ENCODE measurements around the gene CAV3.

CAV3 gene

GRCh38 chr3:8765528-8765927 lies 31.9 kb downstream of the CAV3 start:
- Mint-ChIP-seq H3K4me3 (no peak overlapping the region), H3K9me3 (no peaks in the 10 kb centered on the region), H3K27me3 (peaks cover 44% of the 10 kb centered on the region), H3K4me1 (peaks cover 18% of the 10 kb centered on the region), H3K27ac (no peak overlapping the region)
- no peak for DNase-seq
- ATAC-seq, result no peak

- Mint-ChIP-seq H3K4me1 (peaks cover 18% of the 10 kb centered on the region), H3K9me3 (no peaks in the 10 kb centered on the region), H3K4me3 (no peak overlapping the region), H3K27ac (no peak overlapping the region), H3K27me3 (peaks cover 50% of the 10 kb centered on the region)
- ATAC-seq, result no peak
- no peak for DNase-seq
Observed at GRCh38 chr3:8766148-8766547, 32.5 kb downstream of the CAV3 start.

DNA sequence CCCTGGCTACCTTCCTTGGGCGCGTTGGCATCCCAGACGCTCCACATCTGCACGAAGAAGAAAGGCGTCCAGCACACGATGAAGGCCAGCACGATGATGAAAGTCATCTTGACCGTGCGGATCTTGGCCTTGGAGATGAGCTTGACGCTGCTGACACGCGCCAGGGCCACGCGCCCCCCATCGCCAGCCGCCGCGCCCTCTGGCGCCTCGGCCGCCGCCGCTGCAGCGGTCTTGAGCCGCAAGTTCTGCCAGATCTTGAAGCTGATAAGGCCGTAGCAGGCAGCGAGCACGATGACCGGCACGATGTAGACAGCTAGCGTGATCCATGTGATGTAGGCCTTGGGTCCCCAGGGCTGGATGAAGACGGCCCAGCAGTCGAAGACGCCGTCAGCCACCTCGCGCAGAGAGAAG lies 33.7 kb downstream of the CAV3 start:
- Mint-ChIP-seq H3K4me3 (peak overlapping the region in 1 of 2 donors; percentile 51), H3K9me3 (no peaks in the 10 kb centered on the region), H3K27ac (no peak overlapping the region), H3K27me3 (peaks cover 61% of the 10 kb centered on the region), H3K4me1 (peaks cover 18% of the 10 kb centered on the region)
- ATAC-seq (no peak), DNase-seq (no peak)

- ATAC-seq (peak; percentile 65), DNase-seq (peak; percentile 32 to 41)
- Mint-ChIP-seq H3K27ac (no peak overlapping the region), H3K4me1 (peaks cover 18% of the 10 kb centered on the region), H3K4me3 (peak overlapping the region; percentile 74 to 83), H3K9me3 (no peaks in the 10 kb centered on the region), H3K27me3 (peaks cover 62% of the 10 kb centered on the region)
Observed at GRCh38 chr3:8767667-8768363, 34.2 kb downstream of the CAV3 start.

- ATAC-seq, result peak; percentile 21
- peaks cover 18% of the 10 kb centered on the region for H3K4me1 Mint-ChIP-seq
- peak overlapping the region; percentile 31 to 35 for H3K27ac Mint-ChIP-seq
- H3K4me3 Mint-ChIP-seq, result peak overlapping the region; percentile 74 to 83
- H3K27me3 Mint-ChIP-seq, result peaks cover 62% of the 10 kb centered on the region
- no peaks in the 10 kb centered on the region for H3K9me3 Mint-ChIP-seq
- peak in 1 of 2 donors; percentile 24 for DNase-seq
Observed at GRCh38 chr3:8768364-8769087, 34.9 kb downstream of the CAV3 start.

DNA sequence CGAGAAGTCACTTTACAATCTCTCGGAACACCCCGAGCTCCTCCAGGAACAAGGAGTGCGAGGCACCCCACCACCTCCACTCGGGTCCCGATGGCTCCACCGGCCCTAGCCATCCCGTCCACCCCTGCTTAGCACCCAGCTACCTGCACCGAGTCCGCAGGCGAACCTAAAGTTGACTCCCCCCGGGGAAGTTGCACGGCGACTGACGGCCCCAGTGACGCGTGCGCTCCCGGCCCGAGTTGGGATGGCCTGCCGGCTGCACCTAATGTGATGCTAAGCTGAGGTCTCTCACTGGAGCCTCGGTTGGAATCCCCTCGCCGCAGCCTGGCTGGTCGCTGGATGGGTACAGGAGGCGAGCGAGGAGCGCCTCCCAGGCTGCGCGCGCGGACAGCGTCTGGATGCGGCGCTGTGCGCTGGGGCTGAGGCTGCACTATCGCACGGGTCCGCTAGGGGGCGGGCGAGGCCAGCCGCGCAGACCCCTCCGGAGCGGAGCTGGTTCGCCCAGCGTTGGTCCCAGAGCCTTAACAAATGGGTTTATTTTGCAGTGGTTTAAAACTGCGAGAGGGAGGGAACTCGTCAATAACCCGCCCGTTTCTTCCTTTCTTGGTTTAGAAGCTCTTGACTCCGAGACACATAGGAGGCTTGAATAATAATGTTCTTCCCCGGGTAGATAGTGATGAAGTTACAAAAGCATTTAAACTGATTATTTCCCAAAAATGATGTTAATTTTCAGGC lies 35.7 kb downstream of the CAV3 start, which contains the start of gene OXTR:
Gene OXTR (minus strand): TSS at position 526 of the 735 bp plus-strand sequence. CDS start 1,426 bp downstream, outside the sequence.
- Mint-ChIP-seq H3K9me3 (no peaks in the 10 kb centered on the region), H3K27me3 (peaks cover 64% of the 10 kb centered on the region), H3K4me3 (peak within 1 kb of the TSS; percentile 74 to 83), H3K4me1 (peaks cover 18% of the 10 kb centered on the region), H3K27ac (peak within 1 kb of the TSS; percentile 31 to 35)
- DNase-seq (peak; percentile 72 to 75), ATAC-seq (peak; percentile 83)

GRCh38 chr3:8773941-8774542 lies 40.4 kb downstream of the CAV3 start:
- Mint-ChIP-seq H3K27ac (no peak overlapping the region), H3K4me3 (no peak overlapping the region), H3K9me3 (no peaks in the 10 kb centered on the region), H3K4me1 (peaks cover 7% of the 10 kb centered on the region), H3K27me3 (peaks cover 69% of the 10 kb centered on the region)
- no peak for DNase-seq
- no peak for ATAC-seq

DNA sequence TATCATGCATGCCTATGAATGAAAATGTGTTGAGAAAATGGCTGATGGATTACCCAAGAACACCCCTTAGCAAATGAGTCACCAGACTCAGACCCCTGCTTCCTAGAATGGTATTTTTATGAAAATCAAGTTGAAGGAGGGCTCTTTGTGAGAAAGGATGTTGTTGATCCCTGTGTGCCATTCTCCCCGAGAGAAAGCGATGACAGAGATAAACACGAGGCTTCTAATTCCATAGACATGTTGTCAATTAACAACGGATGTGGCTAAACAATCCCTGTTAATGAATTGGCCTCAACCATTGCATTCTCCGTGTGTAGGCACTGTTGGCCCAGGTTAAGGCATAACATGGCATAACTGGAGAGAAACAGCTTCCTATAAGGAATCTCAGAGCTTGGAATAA lies 41.6 kb downstream of the CAV3 start:
- H3K4me1 Mint-ChIP-seq, result no peaks in the 10 kb centered on the region
- H3K9me3 Mint-ChIP-seq, result no peaks in the 10 kb centered on the region
- H3K27ac Mint-ChIP-seq, result no peak overlapping the region
- DNase-seq, result no peak
- H3K4me3 Mint-ChIP-seq, result no peak overlapping the region
- H3K27me3 Mint-ChIP-seq, result peaks cover 58% of the 10 kb centered on the region
- no peak for ATAC-seq

DNA sequence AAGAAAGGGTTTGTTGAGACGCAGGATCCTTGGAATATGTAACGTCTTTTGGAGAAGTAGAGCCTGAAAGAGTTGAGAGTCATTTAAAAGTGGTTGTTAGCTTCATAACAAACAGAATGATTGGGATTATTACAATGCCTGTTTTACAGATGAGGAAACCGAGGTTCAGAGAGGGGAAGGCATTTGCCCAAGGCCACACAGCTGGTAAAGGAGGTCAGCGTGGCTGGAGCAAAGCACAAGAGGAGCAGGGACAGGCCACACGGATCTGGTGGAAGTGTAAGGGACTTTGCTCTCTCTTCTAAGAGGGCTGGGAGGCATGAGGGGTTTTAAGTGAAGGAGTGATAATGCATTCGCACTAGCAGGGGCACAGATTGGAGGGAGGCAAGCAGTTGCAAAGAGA lies 42.0 kb downstream of the CAV3 start:
- ATAC-seq, result no peak
- DNase-seq, result no peak
- Mint-ChIP-seq H3K27me3 (peaks cover 54% of the 10 kb centered on the region), H3K4me1 (no peaks in the 10 kb centered on the region), H3K4me3 (no peak overlapping the region), H3K27ac (peak overlapping the region in 1 of 2 donors; percentile 56), H3K9me3 (no peaks in the 10 kb centered on the region)

DNA sequence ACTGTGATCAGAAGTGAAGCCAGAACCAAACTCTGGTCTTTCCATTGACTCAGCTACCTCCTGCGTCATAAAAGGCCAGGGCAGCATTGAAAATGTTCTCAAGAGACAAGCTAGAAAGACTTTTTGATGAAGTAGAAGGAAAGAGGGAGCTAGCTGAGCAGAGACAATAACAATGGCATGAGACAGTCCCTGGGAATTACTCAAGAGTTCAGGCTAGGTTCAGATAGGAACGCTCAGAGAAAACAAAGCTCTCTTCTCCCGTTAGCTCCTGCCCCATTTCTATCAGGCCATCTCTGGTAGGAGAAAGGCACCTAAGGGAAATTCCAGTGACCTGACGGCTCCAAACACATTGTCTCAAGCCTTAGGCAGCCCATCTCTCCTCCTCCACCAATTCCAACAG lies 42.8 kb downstream of the CAV3 start:
- Mint-ChIP-seq H3K4me3 (no peak overlapping the region), H3K27ac (no peak overlapping the region), H3K27me3 (peaks cover 46% of the 10 kb centered on the region), H3K9me3 (no peaks in the 10 kb centered on the region), H3K4me1 (no peaks in the 10 kb centered on the region)
- DNase-seq (no peak), ATAC-seq (no peak)

DNA sequence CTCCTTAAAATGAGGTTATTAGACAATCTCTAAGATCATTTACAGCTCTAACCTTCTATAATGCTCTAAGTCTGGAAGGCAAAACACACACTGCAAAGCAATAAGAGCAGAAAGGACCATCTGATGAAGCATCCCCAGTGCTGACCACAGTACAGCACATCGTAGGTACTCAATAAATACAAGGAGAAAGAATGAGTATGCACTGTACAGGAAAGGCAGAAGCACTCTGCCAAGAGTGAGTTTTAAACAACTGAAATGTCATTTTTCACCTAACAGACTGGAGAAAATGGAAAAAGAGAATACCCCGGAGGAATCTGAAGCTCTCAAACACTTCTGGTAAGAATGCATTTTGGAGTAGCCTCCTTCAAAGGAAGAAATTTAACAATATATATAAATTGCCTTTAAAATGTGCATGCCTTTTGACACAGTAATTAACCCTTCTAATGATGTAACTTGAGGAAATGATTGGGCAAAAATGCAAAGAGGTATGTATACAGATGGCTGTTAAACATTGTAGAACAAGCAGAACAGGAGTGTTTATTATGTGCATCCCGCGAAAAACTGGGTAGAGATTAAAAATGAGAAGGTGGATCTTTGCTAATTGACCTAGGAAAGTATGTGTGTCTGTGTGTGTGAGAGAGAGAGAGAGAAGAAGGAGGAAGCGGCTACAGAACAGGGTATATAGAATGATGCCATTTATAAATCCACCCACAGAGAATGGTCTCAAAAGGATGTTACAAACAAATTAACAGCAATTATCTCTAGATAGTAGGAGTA lies 43.8 kb downstream of the CAV3 start:
- no peak overlapping the region for H3K27ac Mint-ChIP-seq
- H3K27me3 Mint-ChIP-seq, result peaks cover 37% of the 10 kb centered on the region
- DNase-seq (no peak), ATAC-seq (no peak)
- H3K4me1 Mint-ChIP-seq, result no peaks in the 10 kb centered on the region
- no peak overlapping the region for H3K4me3 Mint-ChIP-seq
- no peaks in the 10 kb centered on the region for H3K9me3 Mint-ChIP-seq

DNA sequence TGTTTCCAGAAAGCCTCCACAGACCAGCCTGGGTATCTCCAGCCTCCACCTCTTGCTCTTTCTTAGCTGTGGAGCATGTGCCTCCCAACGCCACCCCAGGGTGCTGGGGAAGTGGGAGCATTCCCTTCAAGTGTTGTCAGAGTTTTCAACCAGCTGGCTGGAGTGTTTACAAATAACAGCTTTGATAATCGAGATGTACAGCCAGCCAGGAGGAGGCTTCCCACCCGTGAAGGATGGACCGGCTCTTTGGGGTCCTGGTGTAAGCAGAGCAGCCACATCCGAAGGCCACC lies 44.3 kb downstream of the CAV3 start:
- H3K27me3 Mint-ChIP-seq, result peaks cover 37% of the 10 kb centered on the region
- no peak overlapping the region for H3K4me3 Mint-ChIP-seq
- no peaks in the 10 kb centered on the region for H3K9me3 Mint-ChIP-seq
- ATAC-seq (no peak), DNase-seq (no peak)
- no peaks in the 10 kb centered on the region for H3K4me1 Mint-ChIP-seq
- H3K27ac Mint-ChIP-seq, result no peak overlapping the region

DNA sequence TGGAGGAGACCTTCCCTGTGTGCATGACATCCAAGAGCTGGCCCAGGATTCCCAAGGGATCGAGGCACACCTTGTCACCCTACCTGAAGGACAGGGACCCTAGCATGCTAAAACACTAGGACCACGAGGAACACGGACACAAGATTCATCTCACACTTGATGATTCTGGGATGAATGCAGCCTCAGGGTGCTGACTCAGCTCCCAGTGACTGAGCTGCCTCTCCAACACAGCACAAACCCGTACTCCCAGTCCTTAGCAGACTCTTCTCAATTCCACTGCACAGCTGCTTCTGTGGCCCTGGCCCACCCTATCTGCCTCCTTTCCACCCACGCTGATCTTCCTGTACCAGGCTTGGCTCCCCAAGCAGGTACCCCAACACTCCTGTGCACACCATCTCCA lies 44.9 kb downstream of the CAV3 start:
- H3K27me3 Mint-ChIP-seq, result peaks cover 37% of the 10 kb centered on the region
- no peaks in the 10 kb centered on the region for H3K4me1 Mint-ChIP-seq
- DNase-seq (no peak), ATAC-seq (no peak)
- H3K4me3 Mint-ChIP-seq, result no peak overlapping the region
- no peak overlapping the region for H3K27ac Mint-ChIP-seq
- H3K9me3 Mint-ChIP-seq, result no peaks in the 10 kb centered on the region

GRCh38 chr3:8780279-8780678 lies 46.7 kb downstream of the CAV3 start:
- Mint-ChIP-seq H3K27me3 (peaks cover 31% of the 10 kb centered on the region), H3K4me1 (no peaks in the 10 kb centered on the region), H3K27ac (no peak overlapping the region), H3K9me3 (no peaks in the 10 kb centered on the region), H3K4me3 (no peak overlapping the region)
- ATAC-seq (no peak), DNase-seq (no peak)

All from stimulated activated naive CD8-positive, alpha-beta T cell treated with anti-CD3 and anti-CD28 coated beads, Interleukin-15, amount 100 ng/mL, for 72 hours (primary cell).